ENCODE data around the gene FAM53B.
"Not testable (repeated sequence)": the region's sequence is repeated elsewhere in the genome, so short reads cannot be mapped to it uniquely, and the experiment has no call there.

Gene FAM53B, protein sequence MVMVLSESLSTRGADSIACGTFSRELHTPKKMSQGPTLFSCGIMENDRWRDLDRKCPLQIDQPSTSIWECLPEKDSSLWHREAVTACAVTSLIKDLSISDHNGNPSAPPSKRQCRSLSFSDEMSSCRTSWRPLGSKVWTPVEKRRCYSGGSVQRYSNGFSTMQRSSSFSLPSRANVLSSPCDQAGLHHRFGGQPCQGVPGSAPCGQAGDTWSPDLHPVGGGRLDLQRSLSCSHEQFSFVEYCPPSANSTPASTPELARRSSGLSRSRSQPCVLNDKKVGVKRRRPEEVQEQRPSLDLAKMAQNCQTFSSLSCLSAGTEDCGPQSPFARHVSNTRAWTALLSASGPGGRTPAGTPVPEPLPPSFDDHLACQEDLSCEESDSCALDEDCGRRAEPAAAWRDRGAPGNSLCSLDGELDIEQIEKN

DNA sequence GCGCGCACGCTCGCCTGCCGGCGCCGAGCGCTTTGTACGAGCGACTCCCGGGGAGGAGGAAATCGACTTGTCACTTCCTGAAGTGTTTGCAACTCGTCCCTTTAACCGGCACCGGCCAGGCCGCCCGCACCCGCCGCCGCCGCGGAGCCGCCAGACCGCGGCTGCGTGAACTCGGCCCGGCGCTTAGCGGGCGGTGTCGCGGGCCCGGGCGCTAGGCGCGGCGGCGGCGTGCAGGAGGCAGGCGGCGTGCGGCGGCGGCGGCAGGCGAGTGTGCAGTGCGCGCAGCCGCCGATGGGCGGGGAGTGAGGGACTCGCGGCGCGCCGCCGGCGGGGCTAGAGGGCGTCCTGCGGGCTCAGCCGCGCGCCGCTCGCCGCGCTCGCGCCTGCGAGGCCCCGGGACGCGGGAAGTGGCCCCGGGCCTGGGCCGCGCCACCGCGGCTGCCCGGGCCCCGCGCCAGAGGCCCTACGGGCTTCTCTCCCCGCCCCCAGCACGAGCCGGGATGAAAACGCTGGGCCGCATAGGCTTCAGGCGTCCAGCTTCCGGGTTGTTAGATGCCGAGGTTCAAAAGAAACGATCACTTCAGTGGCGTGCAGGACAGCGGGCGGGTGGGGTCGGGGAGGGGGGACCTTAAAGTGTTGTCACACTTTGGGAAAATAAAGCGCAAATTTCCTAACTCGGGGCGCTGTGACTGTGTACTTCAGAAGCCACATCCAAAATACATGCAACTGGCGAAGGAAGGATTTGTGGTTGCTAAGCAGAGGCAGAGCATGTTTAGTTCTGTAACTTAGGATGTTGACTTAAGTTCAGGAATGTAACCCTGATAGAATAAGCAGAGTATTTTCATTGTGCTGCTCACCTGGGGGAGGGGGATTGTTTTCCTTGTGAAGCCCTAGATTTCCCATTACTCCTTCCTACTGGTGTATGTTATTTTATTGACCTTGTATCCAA, at the start of gene FAM53B:
TSS of gene FAM53B (minus strand) at position 277 of the 949 bp plus-strand sequence. CDS start 37,665 bp downstream, outside the sequence.
- DNase-seq, result peak; percentile 76

DNA sequence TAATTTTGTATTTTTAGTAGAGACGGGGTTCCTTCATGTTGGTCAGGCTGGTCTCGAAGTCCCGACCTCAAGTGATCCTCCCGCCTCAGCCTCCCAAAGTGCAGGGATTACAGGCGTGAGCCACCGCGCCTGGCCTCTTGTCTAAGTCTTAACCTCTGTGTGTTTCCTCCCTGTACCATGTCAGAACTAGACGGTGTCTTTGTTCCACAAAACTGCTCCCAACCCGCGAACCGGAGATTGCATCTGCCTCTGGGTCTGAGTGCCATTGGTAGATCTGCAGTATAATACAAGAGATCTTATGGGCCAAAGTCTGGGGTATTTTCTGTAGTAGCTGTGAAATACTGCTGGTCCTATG, 48.8 kb upstream of the FAM53B start:
- no peak for DNase-seq

DNA sequence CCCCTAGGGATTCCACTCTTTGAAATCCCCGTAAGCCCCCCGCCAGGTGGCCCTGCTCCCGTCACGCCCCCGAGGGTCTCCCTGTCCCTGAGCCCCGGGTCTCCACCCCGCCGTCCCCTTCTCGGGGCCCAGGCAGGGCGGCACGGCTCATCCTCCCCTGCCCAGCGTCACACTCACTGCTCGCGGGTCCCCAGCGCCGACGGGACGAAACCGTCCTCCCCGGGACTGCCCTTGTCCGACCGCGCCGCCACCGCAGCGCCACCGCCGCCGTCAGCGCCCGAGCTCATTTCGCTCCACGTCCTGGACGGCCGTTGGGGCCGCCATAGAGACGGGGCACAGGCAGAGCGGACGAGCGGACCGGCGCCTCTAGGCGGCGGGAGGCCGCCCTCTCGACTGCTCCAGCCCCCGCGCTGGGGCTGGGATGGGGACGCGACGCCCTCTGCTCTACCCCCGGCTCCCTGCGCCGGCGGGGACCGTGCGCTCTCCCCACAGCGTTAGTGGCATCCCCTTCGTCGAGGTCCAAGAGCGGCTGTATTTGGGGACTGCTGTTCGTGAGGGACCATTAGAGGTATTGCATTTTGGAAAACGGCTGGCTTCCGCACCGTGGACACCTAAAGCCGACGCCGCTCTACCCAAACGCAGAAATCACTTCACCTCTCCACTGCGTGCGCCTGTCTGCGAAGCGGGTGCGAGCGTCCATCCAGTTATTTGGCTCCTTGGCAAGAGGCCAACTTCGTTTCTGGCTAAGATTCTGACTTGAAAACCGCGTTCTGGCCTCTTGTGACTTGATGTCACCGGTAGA, 47.6 kb upstream of the FAM53B start, which contains the start of gene EEF1AKMT2:
TSS of gene EEF1AKMT2 (minus strand) at position 341 of the 802 bp plus-strand sequence. CDS start at position 287, 54 bp downstream.
- peak; percentile 87 for DNase-seq

DNA sequence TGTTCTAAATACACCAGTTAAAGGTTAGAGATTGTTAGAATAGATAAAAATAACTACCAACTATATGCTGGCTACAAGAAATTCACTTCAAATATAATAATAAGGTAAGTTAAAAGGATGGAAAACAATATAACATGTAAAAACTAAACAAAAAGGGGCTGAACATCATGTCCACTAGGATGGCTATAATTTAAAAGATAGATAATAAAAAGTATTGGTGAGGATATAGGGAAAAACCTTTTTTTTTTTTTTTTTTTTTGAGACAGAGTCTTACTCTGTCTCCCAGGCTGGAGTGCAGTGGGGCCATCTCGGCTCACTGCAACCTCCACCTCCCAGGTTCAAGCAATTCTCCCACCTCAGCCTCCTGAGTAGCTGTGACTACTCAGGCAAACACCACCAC, 38.7 kb upstream of the FAM53B start:
- DNase-seq, result not testable (repeated sequence)

DNA sequence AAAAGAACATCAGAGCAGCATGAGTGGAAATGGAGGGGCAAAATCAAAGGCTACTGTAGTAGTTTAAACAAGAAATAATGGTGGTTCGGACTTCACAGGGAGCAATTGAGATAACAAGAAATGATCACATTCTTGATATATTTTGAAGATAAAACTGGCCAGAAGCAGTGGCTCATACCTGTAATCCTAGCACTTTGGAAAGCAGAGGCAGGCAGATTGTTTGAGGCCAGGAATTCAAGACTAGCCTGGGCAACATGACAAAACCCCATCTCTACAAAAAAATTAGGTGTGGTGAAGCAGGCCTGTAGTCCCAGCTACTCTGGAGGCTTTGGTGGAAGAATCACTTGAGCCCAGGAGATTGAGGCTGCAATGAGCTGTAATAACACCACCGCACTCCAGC, 24.6 kb upstream of the FAM53B start:
- no peak for DNase-seq

DNA sequence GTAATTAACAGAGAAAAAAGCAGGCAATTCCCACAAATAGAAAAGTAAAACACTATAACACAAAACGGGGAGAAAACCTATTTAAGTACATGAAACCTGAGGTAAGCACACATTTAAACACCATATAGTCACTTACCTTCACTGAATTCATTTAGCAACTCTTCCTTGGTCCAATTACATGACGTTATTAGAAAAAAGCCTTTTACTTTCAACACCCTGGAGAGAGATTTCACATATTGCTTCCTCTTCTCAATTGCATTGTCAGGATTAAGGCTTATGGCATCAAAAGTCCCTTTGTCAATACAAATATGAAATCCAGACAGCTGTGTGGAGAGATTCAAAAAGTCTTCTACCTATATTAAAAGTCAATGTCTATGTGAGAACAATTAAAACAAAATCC, 21.1 kb upstream of the FAM53B start:
- no peak for DNase-seq

DNA sequence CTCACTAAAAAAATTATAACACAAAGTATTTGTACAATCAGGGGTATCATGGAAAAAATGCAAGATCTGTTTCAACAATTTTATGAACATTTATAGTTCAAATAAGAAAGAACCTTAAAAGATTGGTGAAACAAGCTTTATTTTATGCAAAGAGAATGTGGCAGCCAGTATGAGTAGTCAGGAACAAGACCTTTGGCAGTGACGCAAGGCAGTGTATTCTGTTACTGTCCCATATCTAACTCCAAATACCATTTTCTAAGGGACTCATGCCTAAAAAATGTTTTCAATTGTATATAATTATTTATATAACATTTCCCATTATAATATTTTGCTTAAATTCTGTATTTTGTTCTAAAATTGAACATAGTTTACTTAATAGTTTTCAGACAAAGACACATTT, 19.1 kb upstream of the FAM53B start:
- DNase-seq, result no peak

DNA sequence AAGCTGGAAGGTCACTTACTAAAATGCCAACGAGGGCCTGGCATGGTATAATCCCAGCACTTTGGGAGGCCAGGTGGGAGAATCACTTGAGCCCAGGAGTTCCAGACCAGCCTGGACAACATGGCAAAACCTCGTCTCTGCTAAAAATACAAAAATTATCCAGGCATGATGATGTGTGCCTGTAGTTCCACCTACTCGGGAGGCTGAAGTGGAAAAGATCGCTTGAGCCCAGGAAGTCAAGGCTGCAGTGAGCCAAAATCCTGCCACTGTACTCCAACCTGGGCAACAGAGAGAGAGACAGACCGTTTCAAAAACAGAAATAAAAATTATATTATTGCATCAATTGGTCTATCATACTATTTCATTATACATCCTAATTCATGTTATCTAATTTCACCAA, 18.1 kb upstream of the FAM53B start:
- no peak for DNase-seq

DNA sequence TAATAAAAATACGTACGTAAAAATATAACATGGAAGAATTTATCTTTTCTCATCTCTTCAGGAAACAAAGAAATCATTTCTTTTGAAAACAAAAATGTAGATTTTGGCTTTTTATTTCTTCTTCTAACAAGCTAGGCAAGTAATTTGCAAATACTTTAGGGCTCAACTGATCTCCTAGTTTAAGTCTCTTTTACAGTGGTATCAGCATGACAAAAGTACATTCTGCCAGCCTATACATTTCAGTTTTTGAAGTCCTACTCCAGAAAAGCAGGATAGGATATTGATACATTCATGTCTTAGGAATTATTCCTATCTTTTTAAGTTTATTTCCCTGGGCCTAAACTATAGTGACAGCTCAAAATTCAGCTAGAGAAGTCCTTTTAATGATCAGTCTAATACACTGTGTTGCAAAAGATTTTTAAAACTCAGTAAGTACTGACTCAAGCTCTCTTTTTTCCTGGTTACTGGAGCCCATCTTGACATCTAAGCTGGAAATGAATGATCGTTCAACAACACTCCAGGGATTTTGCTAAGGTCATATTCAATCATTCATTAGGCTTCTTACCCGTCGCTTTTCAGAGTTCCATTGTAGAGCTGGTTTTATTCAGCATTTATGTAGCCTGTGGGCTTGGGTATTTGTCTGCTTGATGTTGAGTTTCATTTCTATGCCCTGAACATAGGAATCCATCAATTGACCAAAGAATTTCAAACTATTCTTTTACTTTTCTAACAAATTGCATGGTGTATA, 12.2 kb upstream of the FAM53B start:
- no peak for DNase-seq

DNA sequence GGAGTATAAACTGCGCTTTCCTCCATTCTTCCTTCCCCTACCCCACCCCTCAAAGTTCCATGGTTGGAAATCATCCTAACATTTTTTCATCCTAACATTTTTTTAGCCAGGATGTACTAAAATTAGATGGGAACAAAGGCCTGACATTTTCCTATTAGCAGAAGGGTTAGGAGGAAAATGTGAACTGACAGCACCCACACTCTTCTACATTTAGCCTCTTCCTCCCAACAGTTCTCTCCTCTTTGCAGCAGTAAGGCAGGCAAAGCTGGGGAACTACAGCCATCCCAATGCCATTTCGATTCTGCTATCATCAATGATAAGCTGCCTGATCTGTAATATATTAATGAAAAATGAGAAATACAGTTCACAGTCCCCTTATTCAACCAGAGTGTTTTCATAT, 11.4 kb upstream of the FAM53B start:
- DNase-seq, result no peak

DNA sequence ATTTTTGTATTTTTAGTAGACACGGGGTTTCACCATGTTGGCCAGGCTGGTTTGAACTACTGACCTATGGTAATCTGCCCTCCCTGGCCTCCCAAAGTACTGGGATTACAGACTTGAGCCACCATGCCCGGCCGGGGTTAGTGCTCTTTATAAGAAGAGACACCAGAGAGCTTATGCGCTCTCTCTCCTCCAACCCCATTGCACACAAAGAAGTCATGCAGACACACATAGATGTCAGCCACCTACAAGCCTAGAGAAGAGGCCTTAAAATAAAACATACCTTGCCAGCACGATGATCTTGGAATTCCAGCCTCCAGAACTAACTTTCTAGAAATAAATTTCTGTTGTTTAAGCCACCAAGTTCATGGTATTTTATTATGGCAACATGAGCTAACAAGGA, 10.0 kb upstream of the FAM53B start:
- DNase-seq, result no peak

DNA sequence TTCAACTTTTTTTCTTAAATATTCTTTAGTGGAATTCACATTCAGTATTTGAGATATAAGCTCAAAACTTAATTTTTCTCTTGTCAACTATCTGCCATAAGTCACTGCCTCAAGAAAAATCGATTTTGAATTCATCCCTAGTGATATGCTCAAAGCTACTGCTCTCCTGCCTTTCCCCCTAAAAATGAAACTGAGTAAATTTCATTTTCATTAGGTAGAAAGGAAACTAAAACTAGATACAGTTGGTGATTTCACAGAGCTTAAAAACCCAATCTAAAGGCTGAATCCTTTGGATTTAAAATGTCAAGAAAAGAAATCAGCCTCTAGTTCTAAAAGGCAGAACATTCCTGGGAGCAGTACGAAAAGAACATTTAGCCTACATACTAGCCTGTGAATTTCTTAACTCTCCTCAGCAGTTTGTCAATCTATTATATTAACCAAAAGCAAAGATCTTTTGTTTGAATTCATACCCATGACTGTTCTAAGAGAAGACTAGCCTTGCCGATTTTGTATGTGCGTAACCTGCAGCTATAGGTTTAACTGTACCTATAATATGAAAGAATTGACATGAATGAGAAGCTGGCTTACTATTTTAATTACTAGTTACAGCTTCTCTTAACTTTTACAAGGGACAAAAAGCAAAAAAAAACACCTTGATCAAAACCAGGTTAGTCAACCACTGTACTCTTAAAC, 4.9 kb upstream of the FAM53B start:
- no peak for DNase-seq

DNA sequence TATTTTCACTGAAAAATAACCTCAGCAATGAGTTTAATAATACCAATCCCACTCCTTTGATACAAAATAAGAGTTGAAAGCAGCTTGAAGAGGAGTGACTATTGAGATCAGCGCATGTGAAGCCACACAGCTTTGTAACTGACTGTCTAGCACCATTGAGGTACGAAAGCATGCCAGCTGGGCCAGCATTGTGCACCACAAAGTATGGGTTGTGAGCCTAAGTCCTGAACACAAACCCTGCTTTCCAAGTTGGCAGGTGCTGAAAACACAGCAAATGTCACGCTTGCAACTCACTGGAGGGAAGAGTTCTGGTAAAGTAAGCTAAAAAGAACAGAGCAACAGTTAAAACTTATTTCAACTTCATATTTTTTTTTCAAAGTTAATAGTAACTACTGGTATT, 4.0 kb upstream of the FAM53B start:
- DNase-seq, result no peak

DNA sequence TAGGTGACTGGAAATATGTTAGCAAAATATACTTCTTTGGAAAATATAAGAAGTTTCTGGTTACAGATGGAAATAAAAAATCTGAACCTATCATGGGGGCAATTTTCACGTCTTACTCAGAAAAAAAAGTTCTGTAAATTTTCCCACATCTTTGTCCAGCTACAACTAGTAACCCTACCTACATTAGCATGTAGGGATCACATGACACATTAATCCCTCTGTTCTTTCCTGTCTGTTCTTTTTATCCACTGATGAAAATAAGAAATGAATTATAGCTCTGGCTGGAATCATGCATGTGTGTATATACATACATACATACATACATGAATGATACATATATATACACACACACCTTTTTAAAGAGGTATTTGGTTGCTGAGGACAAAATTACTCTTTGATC, 3.6 kb upstream of the FAM53B start:
- no peak for DNase-seq

DNA sequence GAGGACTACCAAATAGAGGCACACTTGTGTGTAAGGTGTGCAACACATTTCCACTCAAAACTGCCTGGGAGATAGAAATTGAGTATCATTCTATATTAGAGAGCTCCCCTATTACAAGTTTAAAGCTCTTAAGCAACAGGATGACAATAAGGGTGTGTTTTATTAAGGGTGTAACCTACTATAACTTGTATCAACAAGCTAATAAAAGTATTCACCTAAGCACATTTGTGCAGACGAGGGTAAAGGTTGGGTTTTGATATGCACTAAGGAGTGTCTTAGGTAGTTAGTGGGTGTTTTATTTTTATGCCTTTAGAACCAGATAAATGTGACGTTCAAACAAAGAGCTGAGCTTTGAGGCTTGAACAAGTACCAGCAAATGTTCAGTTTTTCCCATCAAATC, 2.8 kb upstream of the FAM53B start:
- no peak for DNase-seq

DNA sequence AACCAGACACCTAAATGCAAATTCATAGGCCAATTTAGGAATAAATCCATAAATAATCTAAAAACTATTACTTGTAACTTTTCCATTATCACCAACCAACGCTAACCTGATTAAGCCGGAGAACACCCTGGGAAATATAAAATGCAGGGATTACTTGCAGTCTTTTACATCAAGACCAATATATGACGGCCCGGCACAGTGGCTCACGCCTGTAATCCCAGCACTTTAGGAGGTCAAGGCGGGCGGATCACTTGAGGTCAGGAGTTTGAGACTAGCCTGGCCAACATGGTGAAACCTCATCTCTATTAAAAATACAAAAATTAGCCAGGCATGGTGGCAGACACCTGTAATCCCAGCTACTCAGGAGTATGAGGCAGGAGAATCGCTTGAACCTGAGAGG, 2.3 kb upstream of the FAM53B start:
- not testable (repeated sequence) for DNase-seq

DNA sequence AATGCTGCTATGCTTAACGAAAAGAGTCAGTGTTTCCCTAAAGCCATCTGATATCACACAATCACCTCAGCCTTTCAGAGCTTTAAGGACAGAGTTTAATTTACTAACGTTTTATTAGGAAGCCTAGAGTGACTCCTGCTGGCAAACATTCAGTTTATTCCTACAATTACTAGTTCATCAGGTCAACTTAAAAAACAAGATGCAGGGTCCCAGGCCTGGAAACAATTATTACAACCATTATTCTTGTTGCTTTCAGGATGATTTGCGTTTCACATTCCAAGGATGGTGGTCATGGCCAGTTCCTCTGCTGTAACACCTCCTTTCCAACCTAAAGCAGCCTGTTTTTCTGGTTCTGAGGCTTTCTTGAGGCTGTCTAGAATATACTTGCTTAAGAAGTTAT, 1.5 kb upstream of the FAM53B start:
- DNase-seq, result no peak

DNA sequence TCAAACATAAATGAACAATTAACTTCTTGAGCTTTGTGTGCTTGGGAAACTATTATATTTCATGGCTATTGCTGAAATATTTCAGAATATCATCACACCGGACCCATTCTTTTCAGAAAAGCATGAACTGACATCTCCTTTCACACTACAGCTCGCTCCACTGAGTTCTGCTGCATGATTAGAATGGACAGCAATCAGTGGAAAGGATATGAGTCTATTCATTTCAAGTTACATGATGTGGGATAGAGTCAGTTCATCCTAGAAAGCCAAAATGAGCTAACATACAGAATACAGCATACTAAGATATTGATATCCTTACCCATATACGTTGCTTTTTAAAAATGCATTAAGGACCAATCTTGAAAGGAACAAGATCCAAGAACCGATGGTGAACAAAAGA, 1.1 kb upstream of the FAM53B start:
- no peak for DNase-seq

DNA sequence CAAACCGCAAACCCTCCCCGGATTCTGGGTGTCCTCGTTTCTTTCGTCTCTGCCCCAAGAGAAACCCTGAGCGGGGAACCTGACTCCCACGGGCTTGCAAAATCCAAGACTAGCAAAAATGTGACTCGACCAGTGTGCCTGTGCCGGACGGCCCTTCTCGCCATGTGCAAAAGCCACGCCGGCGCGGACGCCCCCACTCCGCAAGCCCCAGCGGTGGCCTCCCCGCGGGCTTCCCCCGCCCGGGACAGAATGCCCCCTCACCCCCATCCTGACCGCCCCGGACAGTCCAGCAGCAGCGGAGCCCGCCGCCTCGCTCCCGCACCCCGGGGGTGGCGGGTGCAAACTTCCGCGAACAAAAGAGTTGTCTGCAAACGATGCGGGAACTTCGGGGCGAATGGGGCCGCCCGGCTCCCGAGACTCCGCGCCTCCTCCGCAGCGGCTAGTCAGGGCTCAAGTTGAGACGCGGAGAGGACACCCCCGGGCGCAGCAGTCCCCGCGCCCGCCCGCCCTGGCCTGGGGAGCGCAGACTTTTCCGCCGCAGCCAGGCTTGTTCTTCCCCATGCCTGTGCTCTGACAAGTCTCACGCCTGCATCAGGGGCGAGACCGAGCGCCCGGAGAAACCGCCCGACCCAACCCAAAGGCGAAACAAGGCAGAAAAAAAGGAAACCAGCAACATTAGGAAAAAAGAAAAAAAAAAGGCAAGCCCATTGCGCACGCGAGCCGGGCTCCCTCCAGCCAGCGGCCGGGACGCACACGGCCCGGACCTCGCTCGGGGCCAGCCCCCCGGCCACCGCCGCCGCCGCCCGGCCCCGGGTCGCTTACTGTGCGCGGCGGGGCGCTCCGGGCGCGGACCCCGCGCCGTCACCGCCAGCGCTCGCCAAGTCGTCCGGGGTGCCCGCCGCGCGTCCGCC, 732 bp downstream of the FAM53B start:
- no peak for DNase-seq

DNA sequence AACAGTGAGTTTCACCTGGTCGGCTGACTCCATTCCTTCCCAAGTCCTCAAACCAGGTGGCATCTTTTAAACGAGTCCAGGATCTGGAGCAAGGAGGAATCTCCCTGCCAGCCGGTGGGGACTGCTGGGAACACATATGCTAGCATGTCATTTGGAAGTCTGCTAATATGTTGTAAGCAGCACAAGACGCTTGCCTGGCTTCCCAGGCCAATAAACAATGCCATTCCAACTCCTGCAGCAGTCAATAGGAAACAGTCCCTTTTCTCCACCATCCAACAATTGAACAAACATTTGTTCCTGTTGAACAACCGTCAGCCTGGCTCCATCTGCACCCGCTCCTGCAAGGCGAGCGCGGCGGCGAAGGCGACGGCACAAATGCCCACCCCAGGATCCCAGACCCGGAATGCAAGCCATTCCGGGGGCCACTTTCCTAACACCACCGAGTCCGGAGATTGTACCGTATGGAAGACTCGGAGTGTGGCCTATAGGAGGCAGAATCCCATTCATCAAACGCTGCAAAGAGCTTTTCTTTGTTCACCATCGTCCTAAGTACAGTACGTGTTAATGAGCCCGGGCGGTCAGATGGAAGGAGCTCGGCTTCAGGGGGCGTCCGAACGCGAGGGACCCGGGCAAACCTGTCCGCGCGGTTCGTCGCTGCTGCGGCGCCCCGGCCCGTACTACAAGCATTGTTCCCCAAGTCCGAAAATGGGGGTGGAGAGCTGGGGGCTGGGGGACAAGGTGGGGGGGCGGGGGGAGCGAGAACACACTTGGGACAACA, 1.6 kb downstream of the FAM53B start:
- DNase-seq, result no peak
